ENCODE data around the gene RARRES2. TPM values are rescaled to one million over a fixed set of nuclear protein-coding genes. Genes with fewer than 3 reads are reported as not detected.

Gene RARRES2
- polyA plus RNA-seq, 1 donor (not counting 4 experiments of a cell fraction or from before 2014, with no cell fraction given): not detected

- DNase-seq (ENCODE audit: low read depth, low spot score) (no peak), FAIRE-seq (no peak)
- no peak overlapping the region for H3K4me3 ChIP-seq (ENCODE audit: control insufficient read depth in 2 of 3, extremely low read depth in 1 of 3, insufficient read depth in 2 of 3, low read depth in 1 of 3, low read length in 3 of 3)
- H4K20me1 ChIP-seq (ENCODE audit: control insufficient read depth, extremely low read depth, insufficient read depth, low read length): no peaks in the 10 kb centered on the region
- no peaks in the 10 kb centered on the region for H3K9me1 ChIP-seq (ENCODE audit: control insufficient read depth, extremely low read depth, insufficient read depth, low read length)
- TF ChIP-seq, protein P1, sequence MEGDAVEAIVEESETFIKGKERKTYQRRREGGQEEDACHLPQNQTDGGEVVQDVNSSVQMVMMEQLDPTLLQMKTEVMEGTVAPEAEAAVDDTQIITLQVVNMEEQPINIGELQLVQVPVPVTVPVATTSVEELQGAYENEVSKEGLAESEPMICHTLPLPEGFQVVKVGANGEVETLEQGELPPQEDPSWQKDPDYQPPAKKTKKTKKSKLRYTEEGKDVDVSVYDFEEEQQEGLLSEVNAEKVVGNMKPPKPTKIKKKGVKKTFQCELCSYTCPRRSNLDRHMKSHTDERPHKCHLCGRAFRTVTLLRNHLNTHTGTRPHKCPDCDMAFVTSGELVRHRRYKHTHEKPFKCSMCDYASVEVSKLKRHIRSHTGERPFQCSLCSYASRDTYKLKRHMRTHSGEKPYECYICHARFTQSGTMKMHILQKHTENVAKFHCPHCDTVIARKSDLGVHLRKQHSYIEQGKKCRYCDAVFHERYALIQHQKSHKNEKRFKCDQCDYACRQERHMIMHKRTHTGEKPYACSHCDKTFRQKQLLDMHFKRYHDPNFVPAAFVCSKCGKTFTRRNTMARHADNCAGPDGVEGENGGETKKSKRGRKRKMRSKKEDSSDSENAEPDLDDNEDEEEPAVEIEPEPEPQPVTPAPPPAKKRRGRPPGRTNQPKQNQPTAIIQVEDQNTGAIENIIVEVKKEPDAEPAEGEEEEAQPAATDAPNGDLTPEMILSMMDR (optimal IDR thresholded peaks at IDR 0.05 in 1 of 3, IDR thresholded peaks at IDR 0.05 in 1 of 3, conservative IDR thresholded peaks at IDR 0.05 in 1 of 3; ENCODE audit: extremely low read depth in 1 of 3, insufficient read depth in 2 of 3, low read length in 3 of 3): no peak
- TF ChIP-seq EZH2 (IDR thresholded peaks at IDR 0.05; ENCODE audit: low read length): no peak
- no peaks in the 10 kb centered on the region for H3K36me3 ChIP-seq (ENCODE audit: control insufficient read depth in 2 of 2, extremely low read depth in 1 of 2, insufficient read depth in 2 of 2, low read length in 2 of 2)
- no peak overlapping the region for H3K27ac ChIP-seq (ENCODE audit: control insufficient read depth, insufficient read depth, low read length)
- H3K4me1 ChIP-seq (ENCODE audit: control insufficient read depth, extremely low read depth, insufficient read depth, low read length): no peaks in the 10 kb centered on the region
- no peaks in the 10 kb centered on the region for H3K79me2 ChIP-seq (ENCODE audit: control insufficient read depth, insufficient read depth, low read length)
- H2AFZ ChIP-seq (ENCODE audit: control insufficient read depth, low read length): no peak overlapping the region
- H3K9me3 ChIP-seq (ENCODE audit: control insufficient read depth, low read depth, low read length): no peaks in the 10 kb centered on the region
- H3K4me2 ChIP-seq (ENCODE audit: control insufficient read depth, extremely low read depth, insufficient read depth, low read depth, low read length): no peak overlapping the region
- dilution Hi-C loops (cut with MboI; ENCODE audit: extremely low pct_ligation_motif_present, low sequenced_read_pairs): no loop called here
- H3K27me3 ChIP-seq (ENCODE audit: control insufficient read depth, extremely low read depth, insufficient read depth, low read length): no peaks in the 10 kb centered on the region
- H3K9ac ChIP-seq (ENCODE audit: control insufficient read depth, extremely low read depth, insufficient read depth, low read length): no peak overlapping the region
Measured at GRCh38 chr7:150359622-150360362, 18.4 kb upstream of the RARRES2 start.

DNA sequence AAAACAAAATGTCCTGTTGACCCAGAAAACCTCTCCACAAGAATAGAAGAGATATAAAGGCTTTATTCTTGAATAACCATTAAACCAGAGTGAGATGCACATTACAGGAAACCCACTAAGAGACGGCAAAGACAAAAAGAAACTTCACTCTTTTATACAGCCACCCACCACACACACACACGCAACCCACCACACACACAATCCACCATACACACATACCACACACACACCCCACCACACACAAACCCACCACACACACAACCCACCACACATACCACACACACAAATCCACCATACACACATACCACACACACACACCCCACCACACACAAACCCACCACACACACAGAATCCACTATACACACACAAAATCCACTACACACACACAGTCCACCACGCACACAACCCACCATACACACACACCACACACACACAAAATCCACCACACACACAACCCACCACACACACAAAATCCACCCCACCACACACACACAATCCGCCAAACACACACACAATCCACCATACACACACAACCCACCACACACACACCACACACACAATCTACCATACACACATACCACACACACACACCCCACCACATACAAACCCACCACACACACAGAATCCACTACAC lies 17.7 kb upstream of the RARRES2 start:
- no peaks in the 10 kb centered on the region for H3K36me3 ChIP-seq (ENCODE audit: control insufficient read depth in 2 of 2, extremely low read depth in 1 of 2, insufficient read depth in 2 of 2, low read length in 2 of 2)
- H4K20me1 ChIP-seq (ENCODE audit: control insufficient read depth, extremely low read depth, insufficient read depth, low read length): no peaks in the 10 kb centered on the region
- no peaks in the 10 kb centered on the region for H3K9me1 ChIP-seq (ENCODE audit: control insufficient read depth, extremely low read depth, insufficient read depth, low read length)
- TF ChIP-seq EZH2 (IDR thresholded peaks at IDR 0.05; ENCODE audit: low read length): no peak
- TF ChIP-seq, protein P1 (optimal IDR thresholded peaks at IDR 0.05 in 1 of 3, IDR thresholded peaks at IDR 0.05 in 1 of 3, conservative IDR thresholded peaks at IDR 0.05 in 1 of 3; ENCODE audit: extremely low read depth in 1 of 3, insufficient read depth in 2 of 3, low read length in 3 of 3): no peak
- FAIRE-seq (no peak), DNase-seq (ENCODE audit: low read depth, low spot score) (no peak)
- no peak overlapping the region for H3K9ac ChIP-seq (ENCODE audit: control insufficient read depth, extremely low read depth, insufficient read depth, low read length)
- H3K27ac ChIP-seq (ENCODE audit: control insufficient read depth, insufficient read depth, low read length): no peak overlapping the region
- no peaks in the 10 kb centered on the region for H3K79me2 ChIP-seq (ENCODE audit: control insufficient read depth, insufficient read depth, low read length)
- no peaks in the 10 kb centered on the region for H3K4me1 ChIP-seq (ENCODE audit: control insufficient read depth, extremely low read depth, insufficient read depth, low read length)
- no peak overlapping the region for H3K4me2 ChIP-seq (ENCODE audit: control insufficient read depth, extremely low read depth, insufficient read depth, low read depth, low read length)
- no peaks in the 10 kb centered on the region for H3K9me3 ChIP-seq (ENCODE audit: control insufficient read depth, low read depth, low read length)
- no peak overlapping the region for H3K4me3 ChIP-seq (ENCODE audit: control insufficient read depth in 2 of 3, extremely low read depth in 1 of 3, insufficient read depth in 2 of 3, low read depth in 1 of 3, low read length in 3 of 3)
- no peaks in the 10 kb centered on the region for H3K27me3 ChIP-seq (ENCODE audit: control insufficient read depth, extremely low read depth, insufficient read depth, low read length)
- no peak overlapping the region for H2AFZ ChIP-seq (ENCODE audit: control insufficient read depth, low read length)
- dilution Hi-C loops (cut with MboI; ENCODE audit: extremely low pct_ligation_motif_present, low sequenced_read_pairs): no loop called here
